Activated CD4-positive, alpha-beta T cell treated with anti-CD3 and anti-CD28 coated beads, Interleukin-2, amount 10 ng/mL, durations not matched to agents 7 days and 5 days (primary cell): ENCODE data around the gene INPP5K. TPM values are rescaled to one million over a fixed set of nuclear protein-coding genes. Genes with fewer than 3 reads are reported as not detected.

Experiments
- CTCF ChIA-PET: fragments of 350-600 bp; sonication (Branson Sonifier 250); formaldehyde crosslinking; loops from one replicate; lab custom pipeline; 2021; ENCODE audit warnings: antibody characterized with exemption; lab: Charles Lee
- POLR2A ChIA-PET: fragments of 350-600 bp; sonication (Branson Sonifier 250); formaldehyde crosslinking; loops from one replicate; lab custom pipeline; 2021; ENCODE audit warnings: antibody characterized with exemption; lab: Charles Lee
- DNase-seq: peaks from one replicate; pipeline ENCODE4 v3.0.0-alpha.2; 2020
- H3K27ac Mint-ChIP-seq: one replicate; pipeline ENCODE4 v1.8.0; 2021; ENCODE audit warnings: mild to moderate bottlenecking, moderate library complexity, mixed read lengths
- H3K27me3 Mint-ChIP-seq: one replicate; pipeline ENCODE4 v1.8.0; 2021; ENCODE audit warnings: mixed read lengths
- H3K36me3 Mint-ChIP-seq: one replicate; pipeline ENCODE4 v1.8.0; 2021; ENCODE audit warnings: low read depth, mixed read lengths
- H3K4me1 Mint-ChIP-seq: one replicate; pipeline ENCODE4 v1.8.0; 2021; ENCODE audit warnings: mixed read lengths
- H3K4me3 Mint-ChIP-seq: one replicate; pipeline ENCODE4 v1.8.0; 2021; ENCODE audit warnings: mild to moderate bottlenecking, moderate library complexity, mixed read lengths
- H3K9me3 Mint-ChIP-seq: one replicate; pipeline ENCODE4 v1.8.0; 2021; ENCODE audit warnings: mixed read lengths
- total RNA-seq, 2 experiments: library from RNA; stranded (reverse); gene quantifications; one replicate each; pipeline ENCODE4 v1.2.3, GENCODE V29; 2021

The INPP5K gene
- total RNA-seq, 2 experiments from 2014 or later = 50.3 to 56.9 TPM

- peak overlapping the region; percentile 76 for H3K4me3 Mint-ChIP-seq
- peaks cover 5% of the 10 kb centered on the region for H3K27me3 Mint-ChIP-seq
- peaks cover 6% of the 10 kb centered on the region for H3K36me3 Mint-ChIP-seq
- peak; percentile 51 for DNase-seq
- ChIA-PET CTCF (interaction anchor here (0.6 to 3.2 kb wide), 6 partner anchors 8 to 176 kb away, joined by 3 to 13 read pairs (median 3); no protein-coding TSS in a partner anchor), POLR2A (interaction anchor here (1.3 kb wide), 1 partner anchor 30 kb away, joined by 5 read pairs; the partner anchor contains the start of gene INPP5K)
- H3K4me1 Mint-ChIP-seq = peaks cover 38% of the 10 kb centered on the region
- peak overlapping the region; percentile 83 for H3K27ac Mint-ChIP-seq
- H3K9me3 Mint-ChIP-seq = no peaks in the 10 kb centered on the region
These were observed 29.4 kb downstream of the INPP5K start for GRCh38 chr17:1486802-1487695.

GRCh38 chr17:1485423-1486376 is 30.7 kb downstream of the INPP5K start:
- peak overlapping the region; percentile 36 for H3K27ac Mint-ChIP-seq
- CTCF ChIA-PET = interaction anchor here (1.1 to 1.3 kb wide), 2 partner anchors 10 to 17 kb away, joined by 3 read pairs; no protein-coding TSS in a partner anchor
- H3K36me3 Mint-ChIP-seq = peaks cover 8% of the 10 kb centered on the region
- H3K9me3 Mint-ChIP-seq = no peaks in the 10 kb centered on the region
- peaks cover 5% of the 10 kb centered on the region for H3K27me3 Mint-ChIP-seq
- peak overlapping the region; percentile 74 for H3K4me3 Mint-ChIP-seq
- POLR2A ChIA-PET = no interaction called here
- peak; percentile 65 for DNase-seq
- H3K4me1 Mint-ChIP-seq = peaks cover 33% of the 10 kb centered on the region

GRCh38 chr17:1484676-1485422 is 31.6 kb downstream of the INPP5K start:
- ChIA-PET CTCF (interaction anchor here (1.1 to 1.3 kb wide), 2 partner anchors 9 to 18 kb away, joined by 3 read pairs; no protein-coding TSS in a partner anchor), POLR2A (no interaction called here)
- Mint-ChIP-seq H3K4me3 (peak overlapping the region; percentile 74), H3K9me3 (no peaks in the 10 kb centered on the region), H3K27me3 (peaks cover 5% of the 10 kb centered on the region), H3K27ac (peak overlapping the region; percentile 68), H3K36me3 (peaks cover 8% of the 10 kb centered on the region), H3K4me1 (peaks cover 28% of the 10 kb centered on the region)
- peak; percentile 33 for DNase-seq

GRCh38 chr17:1484060-1484535 is 32.3 kb downstream of the INPP5K start:
- Mint-ChIP-seq H3K27me3 (peaks cover 5% of the 10 kb centered on the region), H3K27ac (no peak overlapping the region), H3K36me3 (peaks cover 8% of the 10 kb centered on the region), H3K4me1 (peaks cover 26% of the 10 kb centered on the region), H3K9me3 (no peaks in the 10 kb centered on the region), H3K4me3 (no peak overlapping the region)
- no peak for DNase-seq
- CTCF ChIA-PET = interaction anchor here (1.3 kb wide), 1 partner anchor 8 kb away, joined by 3 read pairs; no protein-coding TSS in a partner anchor
- POLR2A ChIA-PET = no interaction called here

GRCh38 chr17:1482680-1483079 is 33.7 kb downstream of the INPP5K start:
- peaks cover 10% of the 10 kb centered on the region for H3K36me3 Mint-ChIP-seq
- no peak overlapping the region for H3K27ac Mint-ChIP-seq
- peaks cover 18% of the 10 kb centered on the region for H3K4me1 Mint-ChIP-seq
- POLR2A ChIA-PET = no interaction called here
- no peaks in the 10 kb centered on the region for H3K9me3 Mint-ChIP-seq
- DNase-seq = no peak
- H3K4me3 Mint-ChIP-seq = no peak overlapping the region
- CTCF ChIA-PET = no interaction called here
- H3K27me3 Mint-ChIP-seq = peaks cover 4% of the 10 kb centered on the region

- POLR2A ChIA-PET = no interaction called here
- Mint-ChIP-seq H3K27me3 (peaks cover under 1% of the 10 kb centered on the region), H3K27ac (no peak overlapping the region), H3K4me1 (peaks cover 11% of the 10 kb centered on the region), H3K4me3 (no peak overlapping the region), H3K36me3 (peaks cover 6% of the 10 kb centered on the region), H3K9me3 (no peaks in the 10 kb centered on the region)
- DNase-seq = no peak
- CTCF ChIA-PET = interaction anchor here (1.1 kb wide), 1 partner anchor 19 kb away, joined by 4 read pairs; no protein-coding TSS in a partner anchor
These were observed 34.7 kb downstream of the INPP5K start for GRCh38 chr17:1481736-1482135.

- Mint-ChIP-seq H3K27me3 (no peaks in the 10 kb centered on the region), H3K9me3 (no peaks in the 10 kb centered on the region), H3K27ac (no peak overlapping the region), H3K36me3 (peaks cover 6% of the 10 kb centered on the region), H3K4me1 (peaks cover 10% of the 10 kb centered on the region), H3K4me3 (no peak overlapping the region)
- POLR2A ChIA-PET = interaction anchor here (0.6 kb wide), 2 partner anchors 9 to 107 kb away, joined by 3 to 4 read pairs; no protein-coding TSS in a partner anchor
- DNase-seq = no peak
- CTCF ChIA-PET = interaction anchor here (1.1 kb wide), 1 partner anchor 18 kb away, joined by 4 read pairs; no protein-coding TSS in a partner anchor
These were observed 35.5 kb downstream of the INPP5K start for GRCh38 chr17:1480747-1481465.

- Mint-ChIP-seq H3K4me3 (no peak overlapping the region), H3K9me3 (no peaks in the 10 kb centered on the region), H3K4me1 (peaks cover 9% of the 10 kb centered on the region), H3K27ac (no peak overlapping the region), H3K27me3 (no peaks in the 10 kb centered on the region), H3K36me3 (peaks cover 6% of the 10 kb centered on the region)
- ChIA-PET POLR2A (no interaction called here), CTCF (interaction anchor here (0.6 to 0.8 kb wide), 2 partner anchors 9 to 445 kb away, joined by 3 read pairs; no protein-coding TSS in a partner anchor)
- no peak for DNase-seq
These were observed 38.0 kb downstream of the INPP5K start for GRCh38 chr17:1478418-1478817.

- ChIA-PET POLR2A (no interaction called here), CTCF (interaction anchor here (1.5 kb wide), 1 partner anchor 9 kb away, joined by 3 read pairs; no protein-coding TSS in a partner anchor)
- H3K4me3 Mint-ChIP-seq = no peak overlapping the region
- no peaks in the 10 kb centered on the region for H3K27me3 Mint-ChIP-seq
- peaks cover 16% of the 10 kb centered on the region for H3K4me1 Mint-ChIP-seq
- no peaks in the 10 kb centered on the region for H3K9me3 Mint-ChIP-seq
- H3K36me3 Mint-ChIP-seq = peaks cover 2% of the 10 kb centered on the region
- no peak for DNase-seq
- no peak overlapping the region for H3K27ac Mint-ChIP-seq
These were observed 41.0 kb downstream of the INPP5K start for GRCh38 chr17:1475321-1475854.

GRCh38 chr17:1474402-1475189 is 41.8 kb downstream of the INPP5K start:
- no peak overlapping the region for H3K4me3 Mint-ChIP-seq
- H3K9me3 Mint-ChIP-seq = no peaks in the 10 kb centered on the region
- H3K27ac Mint-ChIP-seq = no peak overlapping the region
- peaks cover 3% of the 10 kb centered on the region for H3K36me3 Mint-ChIP-seq
- peaks cover 16% of the 10 kb centered on the region for H3K4me1 Mint-ChIP-seq
- ChIA-PET CTCF (interaction anchor here (0.7 kb wide), 1 partner anchor 1058 kb away, joined by 3 read pairs; no protein-coding TSS in a partner anchor), POLR2A (no interaction called here)
- H3K27me3 Mint-ChIP-seq = no peaks in the 10 kb centered on the region
- no peak for DNase-seq
